Adrenal gland (tissue), 12 donors: Measurements from ENCODE around the gene THADA. TPM values are rescaled to one million over a fixed set of nuclear protein-coding genes. Genes with fewer than 3 reads are reported as not detected.

ENCODE experiments used
- DNase-seq, 7 donors: peaks; one replicate each; pipeline ENCODE4 v3.0.0-alpha.2; 2019 to 2020
- H3K27ac ChIP-seq, 5 donors: fragments of 200-600 bp; sonication (generic) in 4 of 5; 1 replicate in 3 of 5; 2 replicates in 2 of 5; pipeline versions ENCODE4 v1.5.1 to v1.8.0; 2016 to 2020; ENCODE audit warnings: mild to moderate bottlenecking in 1 of 5
- H3K27me3 ChIP-seq: fragments of 200-600 bp; 2 replicates; pipeline ENCODE4 v1.8.0; 2021
- H3K36me3 ChIP-seq, 2 donors: fragments of 200-600 bp; replicated peaks in 1 of 2; 1 replicate in 1 of 2; 2 replicates in 1 of 2; pipeline versions ENCODE4 v1.5.1 to v1.8.0; 2018 to 2022
- H3K4me1 ChIP-seq, 2 donors: fragments of 200-600 bp; replicated peaks in 1 of 2; 1 replicate in 1 of 2; 2 replicates in 1 of 2; pipeline versions ENCODE4 v1.5.1 to v1.8.0; 2018 to 2021
- H3K4me3 ChIP-seq, 4 donors: fragments of 200-600 bp; sonication (generic) in 3 of 4; one replicate each; pipeline ENCODE4 v1.5.1; 2016 to 2018
- H3K9me3 ChIP-seq, 3 donors: fragments of 200-600 bp; sonication (generic) in 1 of 3; replicated peaks in 1 of 3; 1 replicate in 2 of 3; 2 replicates in 1 of 3; pipeline versions ENCODE4 v1.5.1 to v1.8.0; 2016 to 2021
- CTCF ChIP-seq, 6 experiments: fragments of 450-650 bp in 4 of 6; fragments of 200-600 bp in 2 of 6; sonication (generic) in 1 of 6; IDR thresholded peaks; 1 replicate in 5 of 6; 2 replicates in 1 of 6; pipeline versions ENCODE4 v1.5.1 to v1.8.0; 2016 to 2021; ENCODE audit warnings: antibody characterized with exemption in 6 of 6, mild to moderate bottlenecking in 2 of 6, moderate library complexity in 1 of 6
- POLR2A ChIP-seq, 2 donors: fragments of 450-650 bp; IDR thresholded peaks; one replicate each; pipeline ENCODE4 v1.6.1; 2017; ENCODE audit warnings: antibody characterized with exemption in 2 of 2, mild to moderate bottlenecking in 2 of 2, moderate library complexity in 1 of 2
- WGBS, 4 donors: extraction: QIAGEN DNeasy Blood & Tissue Kit in 2 of 4; methylation state at CpG; one replicate each; pipeline versions ENCODE4 v1.1.5 to v1.1.7; 2013 to 2017; 5-methylcytosine and 5-hydroxymethylcytosine counted together
- intact Hi-C, 2 donors: fragments of 100-400 bp; cut with DNase I; formaldehyde crosslinking; loops; one replicate each; pipeline versions ENCODE4 v1.14.1 to v1.15.0; 2022 to 2023
- polyA plus RNA-seq, 3 donors: library from polyadenylated mRNA; stranded (reverse); fragments of 200-250 nt in 2 of 3; fragments of 350-450 nt in 1 of 3; fragmentation: Illumina TruSeq in 1 of 3; extraction: RNeasy Lipid Tissue Mini Kit (QIAGEN cat#74804) in 1 of 3; gene quantifications; one replicate each; pipeline ENCODE4 v1.2.3, GENCODE V29; 2013 to 2014
- total RNA-seq, 9 donors: library from RNA; depleted of rRNA in 4 of 9; stranded (reverse); fragments of >200 nt in 4 of 9; fragments of 120-200 nt in 1 of 9; fragmentation: NEBNext Ultra II Directional in 1 of 9; extraction: Animal tissue kit (Norgen Biotek cat#: 25700) in 1 of 9; gene quantifications; one replicate each; pipeline versions ENCODE4 v1.1.0 to v1.2.4, GENCODE V29; 2013 to 2023
- donor health status: healthy with polysubstance abuse.
- donor health status: Bipolar disorder and iron deficiency.
- donor health status: DM: yes; HTN: yes; CAD: no.
- donor health status: DM: no; HTN: no; CAD: no.
- donor health status: DM: no; HTN: no; CAD: no.
- donor health status: DM: yes; HTN: yes; CAD: no.

Gene THADA
- total and polyA plus RNA-seq, 12 donors: 14.1 to 38.4 (median 25.4) TPM

- DNase-seq: no peak
- Histone ChIP-seq H3K27me3 (no peaks in the 10 kb centered on the region), H3K9me3 (no peaks in the 10 kb centered on the region), H3K36me3 (no peaks in the 10 kb centered on the region), H3K27ac (no peak overlapping the region), H3K4me3 (no peak overlapping the region), H3K4me1 (peaks cover 4 to 51% of the 10 kb centered on the region in 2 donors)
- TF ChIP-seq CTCF (IDR thresholded peaks at IDR 0.05) (no peak), POLR2A (IDR thresholded peaks at IDR 0.05) (no peak)
- WGBS, 4 donors: 79 to 83% (median 82%) methylated on average over 7 of the region's 7 CpGs
- intact Hi-C loops: no loop called here
These were observed 180.2 kb downstream of the THADA start for GRCh38 chr2:43415592-43415991.

- 65 to 75% (median 68%) methylated on average over 4 of the region's 4 CpGs for WGBS, 4 donors
- Histone ChIP-seq H3K9me3 (no peaks in the 10 kb centered on the region), H3K27me3 (no peaks in the 10 kb centered on the region), H3K4me1 (peaks cover 0 to 41% of the 10 kb centered on the region in 2 donors), H3K27ac (peak overlapping the region in 1 of 5 donors; percentile 1), H3K4me3 (no peak overlapping the region), H3K36me3 (no peaks in the 10 kb centered on the region)
- no peak for TF ChIP-seq CTCF (IDR thresholded peaks at IDR 0.05)
- no peak for TF ChIP-seq POLR2A (IDR thresholded peaks at IDR 0.05)
- intact Hi-C loops: no loop called here
- no peak for DNase-seq
These were observed 181.2 kb downstream of the THADA start for GRCh38 chr2:43414586-43415135.

GRCh38 chr2:43414033-43414432 lies 181.8 kb downstream of the THADA start:
- Histone ChIP-seq H3K9me3 (no peaks in the 10 kb centered on the region), H3K4me3 (no peak overlapping the region), H3K36me3 (no peaks in the 10 kb centered on the region), H3K27me3 (no peaks in the 10 kb centered on the region), H3K4me1 (peaks cover 0 to 41% of the 10 kb centered on the region in 2 donors), H3K27ac (no peak overlapping the region)
- intact Hi-C loops: no loop called here
- 75 to 94% (median 86%) methylated on average over 2 of the region's 2 CpGs for WGBS, 4 donors
- TF ChIP-seq CTCF (IDR thresholded peaks at IDR 0.05) (no peak), POLR2A (IDR thresholded peaks at IDR 0.05) (no peak)
- no peak for DNase-seq

- DNase-seq: no peak
- peaks cover 0 to 45% of the 10 kb centered on the region in 2 donors for H3K4me1 ChIP-seq
- H3K36me3 ChIP-seq: no peaks in the 10 kb centered on the region
- no peaks in the 10 kb centered on the region for H3K9me3 ChIP-seq
- no peak overlapping the region for H3K27ac ChIP-seq
- H3K27me3 ChIP-seq: no peaks in the 10 kb centered on the region
- H3K4me3 ChIP-seq: no peak overlapping the region
- WGBS, 4 donors: 16 to 30% (median 27%) methylated on average over 3 of the region's 3 CpGs
- TF ChIP-seq POLR2A (IDR thresholded peaks at IDR 0.05): no peak
- TF ChIP-seq CTCF (IDR thresholded peaks at IDR 0.05): no peak
- intact Hi-C loops: no loop called here
These were observed 183.6 kb downstream of the THADA start for GRCh38 chr2:43412114-43412753.
